H9 (cell line): ENCODE measurements around the gene FGF3. TPM values are rescaled to one million over a fixed set of nuclear protein-coding genes. Genes with fewer than 3 reads are reported as not detected.

ENCODE experiments used
- DNase-seq: peaks from one replicate; pipeline ENCODE4 v3.0.0-alpha.2; 2017
- H2AFZ ChIP-seq: one replicate; pipeline ENCODE4 v1.6.1; 2013; ENCODE audit warnings: mild to moderate bottlenecking, low read length, control low read depth, moderate library complexity
- H2AK5ac ChIP-seq: 2 replicates; pipeline ENCODE4 v1.6.1; 2013; ENCODE audit warnings: low read length, control low read depth, mixed read lengths; ENCODE audit not compliant: insufficient read length
- H2BK120ac ChIP-seq: one replicate; pipeline ENCODE4 v1.6.1; 2013; ENCODE audit warnings: low read depth, mild to moderate bottlenecking, low read length, control low read depth, inconsistent platforms; ENCODE audit not compliant: poor library complexity, severe bottlenecking
- H2BK12ac ChIP-seq: 2 replicates; pipeline ENCODE4 v1.6.1; 2013; ENCODE audit warnings: low read length, control low read depth, mixed read lengths, low read depth; ENCODE audit not compliant: insufficient read length
- H2BK15ac ChIP-seq: 2 replicates; pipeline ENCODE4 v1.6.1; 2013; ENCODE audit warnings: low read depth, low read length, control low read depth
- H2BK20ac ChIP-seq: one replicate; pipeline ENCODE4 v1.6.1; 2013; ENCODE audit warnings: low read depth, mild to moderate bottlenecking, low read length, control low read depth, inconsistent platforms; ENCODE audit not compliant: poor library complexity, severe bottlenecking
- H2BK5ac ChIP-seq: 2 replicates; pipeline ENCODE4 v1.6.1; 2013; ENCODE audit warnings: low read length, control low read depth, mixed read lengths; ENCODE audit not compliant: insufficient read length
- H3K14ac ChIP-seq: 2 replicates; pipeline ENCODE4 v1.6.1; 2013; ENCODE audit warnings: low read length, control low read depth; ENCODE audit not compliant: insufficient read depth
- H3K18ac ChIP-seq: 2 replicates; pipeline ENCODE4 v1.6.1; 2013; ENCODE audit warnings: low read depth, mild to moderate bottlenecking, mixed read lengths, low read length, control low read depth; ENCODE audit not compliant: insufficient read length
- H3K23ac ChIP-seq: 2 replicates; pipeline ENCODE4 v1.6.1; 2013; ENCODE audit warnings: low read length, control low read depth, mixed read lengths, low read depth; ENCODE audit not compliant: insufficient read length
- H3K23me2 ChIP-seq: 2 replicates; pipeline ENCODE4 v1.6.1; 2013; ENCODE audit warnings: low read depth, mild to moderate bottlenecking, mixed read lengths, low read length, control low read depth; ENCODE audit not compliant: insufficient read length, poor library complexity, severe bottlenecking
- H3K27ac ChIP-seq: 2 replicates; pipeline ENCODE4 v1.5.1; 2013; ENCODE audit warnings: low read length, control low read depth, mixed read lengths, low read depth; ENCODE audit not compliant: insufficient read length
- H3K27me3 ChIP-seq: 2 replicates; pipeline ENCODE4 v1.6.1; 2013; ENCODE audit warnings: low read length, control low read depth, inconsistent platforms; ENCODE audit not compliant: insufficient read depth
- H3K4ac ChIP-seq: 2 replicates; pipeline ENCODE4 v1.6.1; 2013; ENCODE audit warnings: low read depth, mild to moderate bottlenecking, control low read depth, inconsistent platforms, low read length, moderate library complexity
- H3K4me1 ChIP-seq: 2 replicates; pipeline ENCODE4 v1.6.1; 2013; ENCODE audit warnings: low read length, control low read depth, inconsistent platforms; ENCODE audit not compliant: insufficient read depth
- H3K4me2 ChIP-seq: 2 replicates; pipeline ENCODE4 v1.6.1; 2013; ENCODE audit warnings: low read length, control low read depth, mixed read lengths; ENCODE audit not compliant: insufficient read length, insufficient read depth
- H3K56ac ChIP-seq: 2 replicates; pipeline ENCODE4 v1.6.1; 2013; ENCODE audit warnings: low read depth, mild to moderate bottlenecking, mixed read lengths, low read length, control low read depth; ENCODE audit not compliant: insufficient read length
- H3K79me1 ChIP-seq: 2 replicates; pipeline ENCODE4 v1.6.1; 2013; ENCODE audit warnings: low read depth, mild to moderate bottlenecking, moderate library complexity, low read length, control low read depth, inconsistent platforms; ENCODE audit not compliant: insufficient read depth, poor library complexity, severe bottlenecking
- H3K79me2 ChIP-seq: 2 replicates; pipeline ENCODE4 v1.6.1; 2013; ENCODE audit warnings: low read length, control low read depth, inconsistent platforms; ENCODE audit not compliant: insufficient read depth
- H3K9ac ChIP-seq: 2 replicates; pipeline ENCODE4 v1.6.1; 2013; ENCODE audit warnings: low read length, control low read depth, mixed read lengths; ENCODE audit not compliant: insufficient read length; ENCODE audit errors: extremely low read depth
- H3K9me3 ChIP-seq: one replicate; pipeline ENCODE4 v1.6.1; 2013; ENCODE audit warnings: low read depth, low read length, inconsistent platforms; ENCODE audit not compliant: control insufficient read depth
- H3T11ph ChIP-seq: one replicate; pipeline ENCODE4 v1.6.1; 2013; ENCODE audit warnings: mild to moderate bottlenecking, low read length, control low read depth, inconsistent platforms
- H4K20me1 ChIP-seq: one replicate; pipeline ENCODE4 v1.6.1; 2013; ENCODE audit not compliant: control insufficient read depth, insufficient read length, insufficient read depth
- H4K5ac ChIP-seq: 2 replicates; pipeline ENCODE4 v1.6.1; 2013; ENCODE audit warnings: low read depth, mild to moderate bottlenecking, mixed read lengths, low read length, control low read depth; ENCODE audit not compliant: insufficient read length
- H4K8ac ChIP-seq: replicated peaks from 2 replicates; pipeline ENCODE4 v1.6.1; 2013; ENCODE audit warnings: low read length, control low read depth, mixed read lengths, low read depth; ENCODE audit not compliant: insufficient read length
- H4K91ac ChIP-seq: 2 replicates; pipeline ENCODE4 v1.6.1; 2013; ENCODE audit warnings: low read depth, mild to moderate bottlenecking, moderate library complexity, mixed read lengths, low read length, control low read depth; ENCODE audit not compliant: insufficient read length
- H3K27ac Mint-ChIP-seq, 3 experiments: 2 replicates in 2 of 3; 3 replicates in 1 of 3; pipeline ENCODE4 v1.8.0; 2020 to 2021; ENCODE audit warnings: mixed read lengths in 3 of 3, mild to moderate bottlenecking in 1 of 3, moderate library complexity in 1 of 3
- H3K27me3 Mint-ChIP-seq: 2 replicates; pipeline ENCODE4 v1.8.0; 2021; ENCODE audit warnings: low read depth, mild to moderate bottlenecking, moderate library complexity, mixed read lengths
- H3K36me3 Mint-ChIP-seq, 3 experiments: 2 replicates in 2 of 3; 3 replicates in 1 of 3; pipeline ENCODE4 v1.8.0; 2020 to 2021; ENCODE audit warnings: low read depth in 3 of 3, mixed read lengths in 3 of 3; ENCODE audit not compliant: insufficient read depth in 1 of 3
- H3K4me1 Mint-ChIP-seq, 2 experiments: 2 replicates each; pipeline ENCODE4 v1.8.0; 2020; ENCODE audit warnings: mixed read lengths in 2 of 2
- H3K4me3 Mint-ChIP-seq, 2 experiments: 2 replicates in 1 of 2; 3 replicates in 1 of 2; pipeline ENCODE4 v1.8.0; 2020 to 2021; ENCODE audit warnings: mild to moderate bottlenecking in 2 of 2, mixed read lengths in 2 of 2, moderate library complexity in 1 of 2
- H3K9me3 Mint-ChIP-seq, 2 experiments: 2 replicates in 1 of 2; 3 replicates in 1 of 2; pipeline ENCODE4 v1.8.0; 2020; ENCODE audit warnings: mild to moderate bottlenecking in 2 of 2, mixed read lengths in 2 of 2, moderate library complexity in 1 of 2
- WGBS: extraction: QIAGEN DNeasy Blood & Tissue Kit; methylation state at CpG from one replicate; pipeline ENCODE4 v1.1.7; 2013; ENCODE audit warnings: missing lambda C conversion rate, low lambda C conversion rate, mixed read lengths; ENCODE audit not compliant: insufficient read length; ENCODE audit errors: extremely low coverage; 5-methylcytosine and 5-hydroxymethylcytosine counted together
- total RNA-seq: library from RNA; stranded (reverse); gene quantifications from 2 replicates; pipeline ENCODE4 v1.2.1, GENCODE V29; 2021
- TF ChIP-seq, protein P1 (sequence below): fragments of 200-600 bp; sonication (generic); conservative IDR thresholded peaks from 3 replicates; pipeline ENCODE4 v1.8.0; 2021; ENCODE audit warnings: antibody characterized with exemption, mild to moderate bottlenecking

The FGF3 gene
- total RNA-seq, 1 experiment from 2014 or later, result not detected

DNA sequence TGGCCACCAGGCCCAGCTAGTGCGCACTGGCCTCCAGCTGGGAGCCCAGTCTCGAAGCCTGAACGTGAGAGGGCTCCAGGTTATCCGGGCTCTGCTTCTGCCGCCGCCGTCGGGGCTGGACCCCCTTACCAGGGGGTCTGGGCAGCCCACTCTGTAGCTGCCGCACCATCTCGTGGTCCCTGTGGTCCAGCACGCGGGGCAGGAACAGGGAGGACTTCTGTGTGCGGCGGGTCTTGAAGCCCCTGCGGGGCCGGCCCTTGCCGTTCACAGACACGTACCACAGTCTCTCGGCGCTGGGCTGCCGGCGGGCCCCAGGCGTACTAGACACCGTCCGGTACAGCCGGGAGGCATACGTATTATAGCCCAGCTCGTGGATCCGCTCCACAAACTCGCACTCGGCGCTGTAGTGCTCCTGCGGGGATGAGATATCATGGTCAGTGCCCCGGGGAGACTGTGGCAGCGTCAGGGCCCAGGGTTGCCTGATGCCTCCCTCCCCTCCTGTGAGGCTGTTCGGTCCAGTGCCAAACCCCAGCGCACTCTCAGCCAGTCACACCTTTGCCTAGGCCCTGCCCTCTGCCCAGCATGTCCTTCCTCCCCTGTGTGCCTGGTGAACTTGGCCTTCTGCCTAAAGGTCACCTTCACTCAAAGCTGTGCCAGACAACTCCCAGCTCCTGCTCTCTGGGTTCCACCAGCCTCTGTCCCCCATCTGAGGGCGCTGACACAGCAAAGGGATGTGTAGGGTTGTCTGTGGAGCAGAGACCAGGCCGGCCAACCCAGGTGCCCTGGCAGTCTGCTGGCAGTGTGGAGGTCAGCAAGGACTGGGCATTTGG lies 8.7 kb downstream of the FGF3 start:
- Histone ChIP-seq H4K8ac (no peak overlapping the region), H2AK5ac (no peak overlapping the region), H3K79me2 (no peaks in the 10 kb centered on the region), H3K56ac (no peak overlapping the region), H3K9ac (no peak overlapping the region), H3K9me3 (no peaks in the 10 kb centered on the region), H2BK120ac (no peak overlapping the region), H3K18ac (no peak overlapping the region), H3K4me1 (no peaks in the 10 kb centered on the region), H2BK15ac (no peak overlapping the region), H3K4ac (no peak overlapping the region), H3K4me2 (no peak overlapping the region), H2AFZ (no peak overlapping the region), H3K27me3 (peaks cover 5% of the 10 kb centered on the region; the same call in 1 of the 2 replicates), H3K14ac (no peak overlapping the region; the same call in 1 of the 2 replicates), H4K20me1 (peaks cover 2% of the 10 kb centered on the region), H4K91ac (no peak overlapping the region), H2BK20ac (no peak overlapping the region), H3K79me1 (no peaks in the 10 kb centered on the region), H3K23me2 (peaks cover 3% of the 10 kb centered on the region), H4K5ac (no peak overlapping the region), H3T11ph (no peak overlapping the region), H3K23ac (no peak overlapping the region), H2BK5ac (no peak overlapping the region), H2BK12ac (no peak overlapping the region), H3K27ac (no peak overlapping the region)
- TF ChIP-seq, protein P1, sequence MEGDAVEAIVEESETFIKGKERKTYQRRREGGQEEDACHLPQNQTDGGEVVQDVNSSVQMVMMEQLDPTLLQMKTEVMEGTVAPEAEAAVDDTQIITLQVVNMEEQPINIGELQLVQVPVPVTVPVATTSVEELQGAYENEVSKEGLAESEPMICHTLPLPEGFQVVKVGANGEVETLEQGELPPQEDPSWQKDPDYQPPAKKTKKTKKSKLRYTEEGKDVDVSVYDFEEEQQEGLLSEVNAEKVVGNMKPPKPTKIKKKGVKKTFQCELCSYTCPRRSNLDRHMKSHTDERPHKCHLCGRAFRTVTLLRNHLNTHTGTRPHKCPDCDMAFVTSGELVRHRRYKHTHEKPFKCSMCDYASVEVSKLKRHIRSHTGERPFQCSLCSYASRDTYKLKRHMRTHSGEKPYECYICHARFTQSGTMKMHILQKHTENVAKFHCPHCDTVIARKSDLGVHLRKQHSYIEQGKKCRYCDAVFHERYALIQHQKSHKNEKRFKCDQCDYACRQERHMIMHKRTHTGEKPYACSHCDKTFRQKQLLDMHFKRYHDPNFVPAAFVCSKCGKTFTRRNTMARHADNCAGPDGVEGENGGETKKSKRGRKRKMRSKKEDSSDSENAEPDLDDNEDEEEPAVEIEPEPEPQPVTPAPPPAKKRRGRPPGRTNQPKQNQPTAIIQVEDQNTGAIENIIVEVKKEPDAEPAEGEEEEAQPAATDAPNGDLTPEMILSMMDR, result no peak
- Mint-ChIP-seq H3K36me3 (no peaks in the 10 kb centered on the region; a peak in 2 of 7 replicates), H3K27me3 (peaks cover 68% of the 10 kb centered on the region), H3K4me1 (peaks cover 8 to 11% of the 10 kb centered on the region in 2 experiments), H3K9me3 (peaks cover 0 to 6% of the 10 kb centered on the region in 2 experiments; a peak in 2 of 5 replicates), H3K4me3 (no peak overlapping the region), H3K27ac (no peak overlapping the region)
- no CpG with 5 or more reads among the region's 39 CpGs for WGBS
- DNase-seq, result no peak
